Subcutaneous abdominal adipose tissue (tissue), 5 donors: ENCODE data around the gene SDCCAG8.

ENCODE experiments used
- H3K27ac ChIP-seq: one replicate; pipeline ENCODE4 v1.7.0; 2013; ENCODE audit warnings: low read depth, mild to moderate bottlenecking, inconsistent platforms, low read length, moderate library complexity
- H3K27me3 ChIP-seq, 5 donors: one replicate each; pipeline ENCODE4 v1.7.0; 2013; ENCODE audit warnings: low read length in 5 of 5, inconsistent platforms in 1 of 5; ENCODE audit not compliant: control insufficient read depth in 5 of 5, insufficient read depth in 4 of 5
- H3K36me3 ChIP-seq, 5 donors: one replicate each; pipeline ENCODE4 v1.7.0; 2013; ENCODE audit warnings: low read length in 5 of 5; ENCODE audit not compliant: control insufficient read depth in 5 of 5, insufficient read depth in 5 of 5
- H3K4me1 ChIP-seq, 5 donors: one replicate each; pipeline ENCODE4 v1.7.0; 2013; ENCODE audit warnings: low read length in 5 of 5, mild to moderate bottlenecking in 3 of 5, moderate library complexity in 1 of 5; ENCODE audit not compliant: control insufficient read depth in 5 of 5, insufficient read depth in 5 of 5
- H3K4me3 ChIP-seq, 5 donors: one replicate each; pipeline ENCODE4 v1.7.0; 2013; ENCODE audit warnings: low read length in 5 of 5, low read depth in 1 of 5
- H3K9ac ChIP-seq, 5 donors: one replicate each; pipeline ENCODE4 v1.7.0; 2013; ENCODE audit warnings: low read length in 5 of 5, mild to moderate bottlenecking in 4 of 5, moderate library complexity in 3 of 5
- H3K9me3 ChIP-seq, 5 donors: one replicate each; pipeline ENCODE4 v1.7.0; 2013; ENCODE audit warnings: low read length in 5 of 5; ENCODE audit not compliant: control insufficient read depth in 5 of 5
- donor health status: healthy.
- donor health status: healthy.
- donor health status: healthy.
- donor health status: healthy.
- donor health status: healthy.

The SDCCAG8 gene

GRCh38 chr1:243407284-243408018 lies 151.6 kb downstream of the SDCCAG8 start:
- peaks cover 2 to 13% (median 6%) of the 10 kb centered on the region in 5 donors for H3K36me3 ChIP-seq
- H3K4me1 ChIP-seq, result no peaks in the 10 kb centered on the region
- H3K27ac ChIP-seq, result no peak overlapping the region
- no peak overlapping the region for H3K4me3 ChIP-seq
- no peaks in the 10 kb centered on the region for H3K27me3 ChIP-seq
- H3K9ac ChIP-seq, result no peak overlapping the region
- H3K9me3 ChIP-seq, result no peaks in the 10 kb centered on the region

GRCh38 chr1:243408479-243408878 lies 152.6 kb downstream of the SDCCAG8 start:
- no peaks in the 10 kb centered on the region for H3K9me3 ChIP-seq
- no peaks in the 10 kb centered on the region for H3K27me3 ChIP-seq
- no peak overlapping the region for H3K27ac ChIP-seq
- H3K4me3 ChIP-seq, result no peak overlapping the region
- no peak overlapping the region for H3K9ac ChIP-seq
- H3K36me3 ChIP-seq, result peaks cover 2 to 13% (median 5%) of the 10 kb centered on the region in 5 donors
- no peaks in the 10 kb centered on the region for H3K4me1 ChIP-seq

- Histone ChIP-seq H3K9ac (no peak overlapping the region), H3K27me3 (no peaks in the 10 kb centered on the region), H3K4me3 (no peak overlapping the region), H3K27ac (no peak overlapping the region), H3K4me1 (no peaks in the 10 kb centered on the region), H3K9me3 (no peaks in the 10 kb centered on the region), H3K36me3 (peaks cover 0 to 13% (median 5%) of the 10 kb centered on the region in 5 donors)
Observed at GRCh38 chr1:243409284-243409683, 153.4 kb downstream of the SDCCAG8 start.

GRCh38 chr1:243411472-243411871 lies 155.6 kb downstream of the SDCCAG8 start:
- Histone ChIP-seq H3K27ac (no peak overlapping the region), H3K4me1 (no peaks in the 10 kb centered on the region), H3K4me3 (no peak overlapping the region)

GRCh38 chr1:243413431-243414151 lies 157.8 kb downstream of the SDCCAG8 start:
- Histone ChIP-seq H3K27ac (no peak overlapping the region), H3K9ac (no peak overlapping the region)

More at GRCh38 chr1:243411472-243411871, 155.6 kb downstream of the SDCCAG8 start:
- H3K27me3 ChIP-seq, result no peaks in the 10 kb centered on the region
- H3K36me3 ChIP-seq, result peaks cover 10 to 22% (median 12%) of the 10 kb centered on the region in 5 donors
- no peak overlapping the region for H3K9ac ChIP-seq
- no peaks in the 10 kb centered on the region for H3K9me3 ChIP-seq

GRCh38 chr1:243414152-243414494 lies 158.3 kb downstream of the SDCCAG8 start:
- Histone ChIP-seq H3K27me3 (no peaks in the 10 kb centered on the region), H3K9ac (no peak overlapping the region), H3K36me3 (peaks cover 15 to 19% (median 17%) of the 10 kb centered on the region in 5 donors), H3K4me3 (no peak overlapping the region), H3K4me1 (no peaks in the 10 kb centered on the region), H3K9me3 (no peaks in the 10 kb centered on the region), H3K27ac (no peak overlapping the region)

More at GRCh38 chr1:243413431-243414151, 157.8 kb downstream of the SDCCAG8 start:
- no peaks in the 10 kb centered on the region for H3K27me3 ChIP-seq
- peaks cover 12 to 17% (median 15%) of the 10 kb centered on the region in 5 donors for H3K36me3 ChIP-seq
- no peaks in the 10 kb centered on the region for H3K4me1 ChIP-seq
- H3K4me3 ChIP-seq, result no peak overlapping the region
- no peaks in the 10 kb centered on the region for H3K9me3 ChIP-seq

- Histone ChIP-seq H3K9ac (no peak overlapping the region), H3K4me3 (no peak overlapping the region), H3K27ac (no peak overlapping the region)
Observed at GRCh38 chr1:243415663-243416408, 160.0 kb downstream of the SDCCAG8 start.

GRCh38 chr1:243416495-243416894 lies 160.7 kb downstream of the SDCCAG8 start:
- H3K9ac ChIP-seq, result no peak overlapping the region
- H3K4me3 ChIP-seq, result no peak overlapping the region
- no peak overlapping the region for H3K27ac ChIP-seq
- H3K27me3 ChIP-seq, result no peaks in the 10 kb centered on the region
- H3K9me3 ChIP-seq, result no peaks in the 10 kb centered on the region
- peaks cover 17 to 22% (median 18%) of the 10 kb centered on the region in 5 donors for H3K36me3 ChIP-seq
- peaks cover 0 to under 1% (median 0%) of the 10 kb centered on the region in 5 donors for H3K4me1 ChIP-seq

More at GRCh38 chr1:243415663-243416408, 160.0 kb downstream of the SDCCAG8 start:
- Histone ChIP-seq H3K4me1 (no peaks in the 10 kb centered on the region), H3K27me3 (no peaks in the 10 kb centered on the region), H3K36me3 (peaks cover 17 to 22% (median 18%) of the 10 kb centered on the region in 5 donors), H3K9me3 (no peaks in the 10 kb centered on the region)

- H3K27ac ChIP-seq, result no peak overlapping the region
Observed at GRCh38 chr1:243420016-243420945, 164.4 kb downstream of the SDCCAG8 start.

More at GRCh38 chr1:243420016-243420945, 164.4 kb downstream of the SDCCAG8 start:
- no peak overlapping the region for H3K9ac ChIP-seq
- no peaks in the 10 kb centered on the region for H3K9me3 ChIP-seq
- H3K4me3 ChIP-seq, result no peak overlapping the region
- H3K27me3 ChIP-seq, result no peaks in the 10 kb centered on the region
- peaks cover 0 to 5% (median 0%) of the 10 kb centered on the region in 5 donors for H3K4me1 ChIP-seq
- peaks cover 16 to 22% (median 17%) of the 10 kb centered on the region in 5 donors for H3K36me3 ChIP-seq
